GM12878 (cell line): ENCODE results near the gene SLC36A2. TPM values are rescaled to one million over a fixed set of nuclear protein-coding genes. Genes with fewer than 3 reads are reported as not detected.

ENCODE experiments used
- CEBPB ChIP-seq, 2 experiments: fragments of 150-350 bp in 1 of 2; IDR thresholded peaks; 2 replicates each; pipeline ENCODE4 v1.6.1; 2012 to 2014; ENCODE audit warnings: low read depth in 2 of 2, low read length in 2 of 2, borderline replicate concordance in 1 of 2, inconsistent platforms in 1 of 2
- CHD4 ChIP-seq: fragments of 200-600 bp; sonication (generic); IDR thresholded peaks from 2 replicates; pipeline ENCODE4 v1.6.1; 2016; ENCODE audit warnings: mild to moderate bottlenecking
- EED ChIP-seq: sonication (generic); IDR thresholded peaks from 2 replicates; pipeline ENCODE4 v1.6.1; 2016; ENCODE audit warnings: antibody characterized with exemption, low read depth
- FOXM1 ChIP-seq: IDR thresholded peaks from 2 replicates; pipeline ENCODE4 v1.6.1; 2012; ENCODE audit warnings: low read depth, mild to moderate bottlenecking, inconsistent platforms, low read length, moderate library complexity
- IKZF2 ChIP-seq, 2 experiments: fragments of 450-650 bp; IDR thresholded peaks; 2 replicates each; pipeline ENCODE4 v1.6.1; 2017; ENCODE audit warnings: mild to moderate bottlenecking in 2 of 2, moderate library complexity in 2 of 2
- IRF4 ChIP-seq: IDR thresholded peaks from 2 replicates; pipeline ENCODE4 v1.6.1; 2011; ENCODE audit warnings: low read depth, low read length
- MTA2 ChIP-seq: fragments of 450-650 bp; IDR thresholded peaks from 2 replicates; pipeline ENCODE4 v1.6.1; 2016; ENCODE audit warnings: low read depth, mild to moderate bottlenecking, moderate library complexity
- NFIC ChIP-seq: IDR thresholded peaks from 2 replicates; pipeline ENCODE4 v1.6.1; 2012; ENCODE audit warnings: low read depth, mild to moderate bottlenecking, inconsistent platforms, low read length, moderate library complexity
- NRF1 ChIP-seq: conservative IDR thresholded peaks from 2 replicates; pipeline ENCODE4 v1.6.1; 2011; ENCODE audit warnings: mild to moderate bottlenecking, low read depth, low read length, improper control_type of control experiment
- PML ChIP-seq: IDR thresholded peaks from 2 replicates; pipeline ENCODE4 v1.6.1; 2012; ENCODE audit warnings: low read length, inconsistent platforms
- RBBP5 ChIP-seq: fragments of 200-600 bp; sonication (generic); conservative IDR thresholded peaks from 2 replicates; pipeline ENCODE4 v1.6.1; 2016
- RUNX3 ChIP-seq: IDR thresholded peaks from 2 replicates; pipeline ENCODE4 v1.6.1; 2012; ENCODE audit warnings: low read length, inconsistent platforms
- STAT3 ChIP-seq: IDR thresholded peaks from 2 replicates; pipeline ENCODE4 v1.6.1; 2011; ENCODE audit warnings: low read depth, low read length, improper control_type of control experiment
- TCF3 ChIP-seq: IDR thresholded peaks from 2 replicates; pipeline ENCODE4 v1.6.1; 2012; ENCODE audit warnings: low read depth, mild to moderate bottlenecking, low read length, borderline replicate concordance; ENCODE audit not compliant: insufficient read depth
- ZBED1 ChIP-seq: IDR thresholded peaks from 2 replicates; pipeline ENCODE4 v1.6.1; 2016; ENCODE audit warnings: borderline replicate concordance
- polyA plus RNA-seq, 11 experiments: library from polyadenylated mRNA; depleted of rRNA in 4 of 11; unstranded in 6 of 11; stranded (reverse) in 5 of 11; fragments of >200 nt; fragmentation: Nextera tagmentation in 4 of 11; fragmentation: Illumina TruSeq in 1 of 11; extraction: Ambion mirVana in 4 of 11; extraction: Trizol in 1 of 11; gene quantifications; 1 replicate in 1 of 11; 2 replicates in 10 of 11; pipeline versions ENCODE4 v1.2.1 to v1.2.3, GENCODE V29; 2011 to 2016; ENCODE audit warnings: inconsistent platforms in 2 of 11, missing spikeins in 2 of 11, low read depth in 1 of 11
- total RNA-seq, 4 experiments: library from RNA; depleted of rRNA in 3 of 4; stranded (reverse); fragments of >200 nt in 3 of 4; fragmentation: Illumina TruSeq in 1 of 4; extraction: Trizol in 1 of 4; gene quantifications; 2 replicates each; pipeline versions ENCODE4 v1.2.1 to v1.2.3, GENCODE V29; 2013 to 2021
- TF ChIP-seq, protein P1 (sequence below): fragments of 450-650 bp; IDR thresholded peaks from 2 replicates; pipeline ENCODE4 v1.6.1; 2017; ENCODE audit warnings: mild to moderate bottlenecking, low read depth, inconsistent platforms; ENCODE audit not compliant: poor library complexity, severe bottlenecking
- TF ChIP-seq, protein P2 (sequence below): IDR thresholded peaks from 2 replicates; pipeline ENCODE4 v1.6.1; 2011; ENCODE audit warnings: borderline replicate concordance, low read depth, mild to moderate bottlenecking, moderate library complexity, low read length; ENCODE audit not compliant: insufficient read depth, poor library complexity, severe bottlenecking
- TF ChIP-seq, protein P3 (sequence below): fragments of 450-650 bp; IDR thresholded peaks from 2 replicates; pipeline ENCODE4 v1.6.1; 2017; ENCODE audit warnings: mild to moderate bottlenecking, moderate library complexity
- TF ChIP-seq, protein P4 (sequence below): fragments of 450-650 bp; conservative IDR thresholded peaks from 2 replicates; pipeline ENCODE4 v1.6.1; 2017; ENCODE audit warnings: mild to moderate bottlenecking, moderate library complexity
- TF ChIP-seq, protein P5 (sequence below): fragments of 450-650 bp; IDR thresholded peaks from 2 replicates; pipeline ENCODE4 v1.6.1; 2017; ENCODE audit warnings: low read depth, mild to moderate bottlenecking, moderate library complexity

The SLC36A2 gene
- total and polyA plus RNA-seq, 10 of the 15 experiments (the other 5 are each of a cell fraction or from before 2014, with no cell fraction given): not detected

DNA sequence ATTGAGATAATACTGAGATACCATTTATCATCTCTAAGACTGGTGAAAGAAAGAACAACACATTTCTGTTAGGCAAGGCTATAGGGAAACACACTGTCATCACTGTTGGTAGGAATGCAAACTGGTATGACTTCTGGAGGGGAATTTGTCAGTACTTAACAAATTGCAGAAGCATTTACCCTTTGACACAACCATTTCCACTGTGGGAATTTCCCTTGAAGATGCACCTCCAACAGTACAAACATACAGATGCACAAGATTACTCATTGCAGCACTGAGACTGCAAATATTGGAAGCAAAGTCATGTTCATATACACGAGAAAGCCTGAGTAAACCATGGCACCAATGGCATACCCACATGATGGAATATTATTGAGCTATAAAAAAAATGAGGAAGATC lies 76.8 kb downstream of the SLC36A2 start (continued):
- TF ChIP-seq, protein P1, sequence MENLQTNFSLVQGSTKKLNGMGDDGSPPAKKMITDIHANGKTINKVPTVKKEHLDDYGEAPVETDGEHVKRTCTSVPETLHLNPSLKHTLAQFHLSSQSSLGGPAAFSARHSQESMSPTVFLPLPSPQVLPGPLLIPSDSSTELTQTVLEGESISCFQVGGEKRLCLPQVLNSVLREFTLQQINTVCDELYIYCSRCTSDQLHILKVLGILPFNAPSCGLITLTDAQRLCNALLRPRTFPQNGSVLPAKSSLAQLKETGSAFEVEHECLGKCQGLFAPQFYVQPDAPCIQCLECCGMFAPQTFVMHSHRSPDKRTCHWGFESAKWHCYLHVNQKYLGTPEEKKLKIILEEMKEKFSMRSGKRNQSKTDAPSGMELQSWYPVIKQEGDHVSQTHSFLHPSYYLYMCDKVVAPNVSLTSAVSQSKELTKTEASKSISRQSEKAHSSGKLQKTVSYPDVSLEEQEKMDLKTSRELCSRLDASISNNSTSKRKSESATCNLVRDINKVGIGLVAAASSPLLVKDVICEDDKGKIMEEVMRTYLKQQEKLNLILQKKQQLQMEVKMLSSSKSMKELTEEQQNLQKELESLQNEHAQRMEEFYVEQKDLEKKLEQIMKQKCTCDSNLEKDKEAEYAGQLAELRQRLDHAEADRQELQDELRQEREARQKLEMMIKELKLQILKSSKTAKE: peak; percentile 24
- no peak for TF ChIP-seq STAT3
- peak; percentile 51 for TF ChIP-seq MTA2
- TF ChIP-seq TCF3: no peak
- TF ChIP-seq NFIC: peak; percentile 79
- TF ChIP-seq RBBP5: no peak
- TF ChIP-seq, protein P2, sequence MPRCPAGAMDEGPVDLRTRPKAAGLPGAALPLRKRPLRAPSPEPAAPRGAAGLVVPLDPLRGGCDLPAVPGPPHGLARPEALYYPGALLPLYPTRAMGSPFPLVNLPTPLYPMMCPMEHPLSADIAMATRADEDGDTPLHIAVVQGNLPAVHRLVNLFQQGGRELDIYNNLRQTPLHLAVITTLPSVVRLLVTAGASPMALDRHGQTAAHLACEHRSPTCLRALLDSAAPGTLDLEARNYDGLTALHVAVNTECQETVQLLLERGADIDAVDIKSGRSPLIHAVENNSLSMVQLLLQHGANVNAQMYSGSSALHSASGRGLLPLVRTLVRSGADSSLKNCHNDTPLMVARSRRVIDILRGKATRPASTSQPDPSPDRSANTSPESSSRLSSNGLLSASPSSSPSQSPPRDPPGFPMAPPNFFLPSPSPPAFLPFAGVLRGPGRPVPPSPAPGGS: peak; percentile 89
- peak; percentile 79 for TF ChIP-seq EED
- TF ChIP-seq PML: no peak; the same call in 1 of the 2 replicates
- TF ChIP-seq CEBPB (IDR thresholded peaks at IDR 0.05; ENCODE audit: borderline replicate concordance in 1 of 2, low read depth in 2 of 2, low read length in 2 of 2): 0 out of 4 replicates have a peak, but pooled peaks of 1 of the 2 experiments have one; percentile 29
- TF ChIP-seq, protein P3, sequence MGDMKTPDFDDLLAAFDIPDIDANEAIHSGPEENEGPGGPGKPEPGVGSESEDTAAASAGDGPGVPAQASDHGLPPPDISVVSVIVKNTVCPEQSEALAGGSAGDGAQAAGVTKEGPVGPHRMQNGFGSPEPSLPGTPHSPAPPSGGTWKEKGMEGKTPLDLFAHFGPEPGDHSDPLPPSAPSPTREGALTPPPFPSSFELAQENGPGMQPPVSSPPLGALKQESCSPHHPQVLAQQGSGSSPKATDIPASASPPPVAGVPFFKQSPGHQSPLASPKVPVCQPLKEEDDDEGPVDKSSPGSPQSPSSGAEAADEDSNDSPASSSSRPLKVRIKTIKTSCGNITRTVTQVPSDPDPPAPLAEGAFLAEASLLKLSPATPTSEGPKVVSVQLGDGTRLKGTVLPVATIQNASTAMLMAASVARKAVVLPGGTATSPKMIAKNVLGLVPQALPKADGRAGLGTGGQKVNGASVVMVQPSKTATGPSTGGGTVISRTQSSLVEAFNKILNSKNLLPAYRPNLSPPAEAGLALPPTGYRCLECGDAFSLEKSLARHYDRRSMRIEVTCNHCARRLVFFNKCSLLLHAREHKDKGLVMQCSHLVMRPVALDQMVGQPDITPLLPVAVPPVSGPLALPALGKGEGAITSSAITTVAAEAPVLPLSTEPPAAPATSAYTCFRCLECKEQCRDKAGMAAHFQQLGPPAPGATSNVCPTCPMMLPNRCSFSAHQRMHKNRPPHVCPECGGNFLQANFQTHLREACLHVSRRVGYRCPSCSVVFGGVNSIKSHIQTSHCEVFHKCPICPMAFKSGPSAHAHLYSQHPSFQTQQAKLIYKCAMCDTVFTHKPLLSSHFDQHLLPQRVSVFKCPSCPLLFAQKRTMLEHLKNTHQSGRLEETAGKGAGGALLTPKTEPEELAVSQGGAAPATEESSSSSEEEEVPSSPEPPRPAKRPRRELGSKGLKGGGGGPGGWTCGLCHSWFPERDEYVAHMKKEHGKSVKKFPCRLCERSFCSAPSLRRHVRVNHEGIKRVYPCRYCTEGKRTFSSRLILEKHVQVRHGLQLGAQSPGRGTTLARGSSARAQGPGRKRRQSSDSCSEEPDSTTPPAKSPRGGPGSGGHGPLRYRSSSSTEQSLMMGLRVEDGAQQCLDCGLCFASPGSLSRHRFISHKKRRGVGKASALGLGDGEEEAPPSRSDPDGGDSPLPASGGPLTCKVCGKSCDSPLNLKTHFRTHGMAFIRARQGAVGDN: peak; percentile 27; the same call in 1 of the 2 replicates
- TF ChIP-seq, protein P4, sequence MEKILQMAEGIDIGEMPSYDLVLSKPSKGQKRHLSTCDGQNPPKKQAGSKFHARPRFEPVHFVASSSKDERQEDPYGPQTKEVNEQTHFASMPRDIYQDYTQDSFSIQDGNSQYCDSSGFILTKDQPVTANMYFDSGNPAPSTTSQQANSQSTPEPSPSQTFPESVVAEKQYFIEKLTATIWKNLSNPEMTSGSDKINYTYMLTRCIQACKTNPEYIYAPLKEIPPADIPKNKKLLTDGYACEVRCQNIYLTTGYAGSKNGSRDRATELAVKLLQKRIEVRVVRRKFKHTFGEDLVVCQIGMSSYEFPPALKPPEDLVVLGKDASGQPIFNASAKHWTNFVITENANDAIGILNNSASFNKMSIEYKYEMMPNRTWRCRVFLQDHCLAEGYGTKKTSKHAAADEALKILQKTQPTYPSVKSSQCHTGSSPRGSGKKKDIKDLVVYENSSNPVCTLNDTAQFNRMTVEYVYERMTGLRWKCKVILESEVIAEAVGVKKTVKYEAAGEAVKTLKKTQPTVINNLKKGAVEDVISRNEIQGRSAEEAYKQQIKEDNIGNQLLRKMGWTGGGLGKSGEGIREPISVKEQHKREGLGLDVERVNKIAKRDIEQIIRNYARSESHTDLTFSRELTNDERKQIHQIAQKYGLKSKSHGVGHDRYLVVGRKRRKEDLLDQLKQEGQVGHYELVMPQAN: no peak
- TF ChIP-seq CHD4: no peak
- peak; percentile 74 to 83; a peak in 3 of 4 replicates for TF ChIP-seq IKZF2 (IDR thresholded peaks at IDR 0.05)
- peak; percentile 59; the same call in 1 of the 2 replicates for TF ChIP-seq ZBED1
- peak; percentile 44; the same call in 1 of the 2 replicates for TF ChIP-seq RUNX3
- TF ChIP-seq, protein P5, sequence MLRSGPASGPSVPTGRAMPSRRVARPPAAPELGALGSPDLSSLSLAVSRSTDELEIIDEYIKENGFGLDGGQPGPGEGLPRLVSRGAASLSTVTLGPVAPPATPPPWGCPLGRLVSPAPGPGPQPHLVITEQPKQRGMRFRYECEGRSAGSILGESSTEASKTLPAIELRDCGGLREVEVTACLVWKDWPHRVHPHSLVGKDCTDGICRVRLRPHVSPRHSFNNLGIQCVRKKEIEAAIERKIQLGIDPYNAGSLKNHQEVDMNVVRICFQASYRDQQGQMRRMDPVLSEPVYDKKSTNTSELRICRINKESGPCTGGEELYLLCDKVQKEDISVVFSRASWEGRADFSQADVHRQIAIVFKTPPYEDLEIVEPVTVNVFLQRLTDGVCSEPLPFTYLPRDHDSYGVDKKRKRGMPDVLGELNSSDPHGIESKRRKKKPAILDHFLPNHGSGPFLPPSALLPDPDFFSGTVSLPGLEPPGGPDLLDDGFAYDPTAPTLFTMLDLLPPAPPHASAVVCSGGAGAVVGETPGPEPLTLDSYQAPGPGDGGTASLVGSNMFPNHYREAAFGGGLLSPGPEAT: peak; percentile 61; the same call in 1 of the 2 replicates
- peak; percentile 69; the same call in 1 of the 2 replicates for TF ChIP-seq IRF4
- TF ChIP-seq NRF1: no peak
- TF ChIP-seq FOXM1: peak; percentile 81; the same call in 1 of the 2 replicates
